Measurements from ENCODE around the gene KNL1.
"Not testable (repeated sequence)": the region's sequence is repeated elsewhere in the genome, so short reads cannot be mapped to it uniquely, and the experiment has no call there.

KNL1 gene

DNA sequence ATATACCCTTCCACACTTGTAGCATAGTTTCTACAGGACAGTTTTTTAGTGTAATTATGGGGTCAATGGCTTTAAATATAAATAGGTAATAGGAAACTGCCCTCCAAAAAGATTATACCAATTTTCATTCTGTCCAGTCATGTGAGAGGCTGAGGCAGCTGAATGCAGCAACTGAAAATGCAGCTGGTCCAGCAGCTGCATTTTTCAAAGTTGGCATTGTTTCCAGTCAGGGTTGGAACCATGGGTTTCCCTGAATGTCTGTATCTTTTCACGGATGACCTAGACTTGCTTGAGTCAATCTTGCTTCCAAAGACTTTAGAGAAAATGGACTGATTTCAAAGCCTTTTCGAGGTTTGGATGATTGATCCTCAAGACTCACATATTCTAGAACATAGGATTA, 9.9 kb upstream of the KNL1 start:
- no peak for DNase-seq (ENCODE audit: low read depth in 2 of 2)

DNA sequence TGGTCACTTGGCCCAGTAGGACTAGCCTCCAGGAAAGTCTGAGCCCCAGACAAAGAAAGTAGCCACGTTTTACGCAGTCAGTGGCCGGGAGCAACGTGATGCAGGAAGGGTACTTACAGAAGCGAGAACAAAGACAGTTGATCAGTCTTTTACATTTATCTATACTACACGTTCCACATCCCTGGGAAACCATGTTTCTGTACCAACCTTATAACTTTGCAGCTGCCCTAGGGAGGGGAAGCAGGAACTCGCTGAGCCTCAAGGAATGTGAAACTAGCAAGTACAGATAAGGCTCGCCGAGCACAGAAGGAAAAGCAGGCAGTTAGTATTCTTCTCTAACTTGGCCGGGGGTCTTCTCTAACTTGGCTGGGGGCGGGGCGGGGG, 3.4 kb upstream of the KNL1 start:
- no peak for DNase-seq (ENCODE audit: low read depth in 2 of 2)

DNA sequence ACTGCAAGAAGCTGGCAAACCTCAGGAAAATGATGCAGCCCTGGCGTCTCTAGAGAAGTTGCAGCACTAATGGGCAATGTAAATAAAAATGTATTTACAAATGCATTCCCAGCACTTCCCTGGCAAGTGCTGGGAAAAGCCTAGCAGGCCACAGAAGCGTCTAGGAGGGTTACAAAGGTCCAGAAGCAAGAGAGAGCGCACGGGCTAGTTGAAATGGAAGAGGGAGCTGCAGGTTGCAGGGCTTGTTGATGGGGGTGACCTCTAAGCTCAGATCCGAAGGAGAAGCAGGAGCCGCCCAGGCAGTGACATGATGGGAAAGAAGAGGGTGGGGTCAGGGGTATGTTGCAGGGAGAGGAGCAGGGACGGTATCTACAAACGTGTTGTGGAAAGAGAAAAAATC, 2.7 kb upstream of the KNL1 start:
- no peak for DNase-seq (ENCODE audit: low read depth in 2 of 2)

DNA sequence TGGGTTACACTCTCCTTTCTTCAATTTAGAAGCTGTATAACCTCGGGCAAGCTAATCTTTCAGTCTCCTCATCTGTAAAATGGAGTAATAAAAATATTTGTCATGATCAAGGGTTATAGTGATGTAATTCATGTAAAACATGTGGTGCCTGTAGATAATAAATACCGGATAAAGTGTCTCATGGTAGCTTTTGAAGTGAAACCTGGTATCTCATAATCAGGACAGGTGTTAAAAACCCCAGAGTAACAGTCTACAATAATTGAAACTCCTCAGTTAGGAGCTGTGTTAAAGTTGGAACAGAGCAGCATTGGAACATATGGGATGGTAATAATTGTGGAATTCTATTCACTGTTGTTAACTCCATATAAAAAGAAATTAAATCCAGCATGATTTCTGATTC, 884 bp upstream of the KNL1 start:
- DNase-seq (ENCODE audit: low read depth in 2 of 2): no peak

DNA sequence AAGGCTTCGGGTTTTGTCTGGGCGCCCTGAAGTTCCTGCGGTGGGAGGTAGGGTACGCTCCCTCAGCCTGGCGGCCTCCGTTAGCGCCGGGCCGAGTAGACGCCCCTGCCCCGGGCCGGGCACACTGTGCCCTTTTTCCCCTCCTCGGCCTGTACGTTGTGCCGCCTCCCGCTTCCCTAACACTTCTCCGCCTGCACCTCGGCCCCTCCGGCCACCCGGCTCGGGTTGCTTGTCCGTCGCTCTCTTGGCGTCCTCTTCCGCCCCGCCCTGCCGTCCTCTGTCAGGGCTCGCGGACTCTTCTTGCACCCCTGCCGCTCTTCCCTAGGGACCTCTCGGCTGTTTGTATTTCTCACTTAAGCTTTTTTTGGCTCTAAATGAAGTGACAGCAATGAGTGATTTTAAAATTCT, 384 bp downstream of the KNL1 start:
- DNase-seq (ENCODE audit: low read depth in 2 of 2): no peak

DNA sequence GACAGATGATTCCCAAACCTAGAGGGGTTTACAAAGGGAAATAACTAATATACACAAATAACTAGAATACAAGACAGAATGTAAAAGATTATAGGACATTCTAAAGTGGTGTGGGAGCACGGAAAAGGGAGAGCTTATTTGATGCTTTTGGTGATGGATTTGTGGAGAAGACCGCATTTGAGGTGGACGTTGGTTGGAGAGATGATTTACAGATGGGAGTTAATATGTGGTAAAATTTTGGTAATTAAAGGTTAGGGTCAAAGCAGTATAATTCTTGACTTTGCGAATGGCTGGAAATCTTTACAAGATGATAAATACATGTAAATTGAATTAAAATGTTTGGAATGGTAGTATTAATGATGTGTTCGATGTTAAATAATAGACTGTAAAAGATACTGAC, 1.2 kb downstream of the KNL1 start:
- no peak for DNase-seq (ENCODE audit: low read depth in 2 of 2)

DNA sequence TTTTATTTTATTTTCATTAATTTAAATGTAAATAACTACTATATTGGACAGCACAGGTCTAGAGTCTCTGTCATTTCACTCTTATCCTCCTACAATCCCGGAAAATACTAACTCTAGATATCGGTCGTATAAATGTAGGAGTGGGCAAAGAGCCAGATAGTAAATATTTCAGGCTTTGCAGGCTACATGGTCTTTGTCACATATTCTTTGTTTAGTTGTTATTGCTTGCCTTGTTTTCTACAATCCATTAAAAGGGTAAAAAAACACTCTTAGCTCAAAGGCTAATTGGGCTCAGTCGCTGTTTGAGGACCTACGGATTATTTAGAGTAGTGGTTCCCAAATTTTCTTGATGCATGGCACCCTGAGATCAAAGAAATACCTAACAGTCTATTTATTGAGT, 1.7 kb downstream of the KNL1 start:
- no peak for DNase-seq (ENCODE audit: low read depth in 2 of 2)

DNA sequence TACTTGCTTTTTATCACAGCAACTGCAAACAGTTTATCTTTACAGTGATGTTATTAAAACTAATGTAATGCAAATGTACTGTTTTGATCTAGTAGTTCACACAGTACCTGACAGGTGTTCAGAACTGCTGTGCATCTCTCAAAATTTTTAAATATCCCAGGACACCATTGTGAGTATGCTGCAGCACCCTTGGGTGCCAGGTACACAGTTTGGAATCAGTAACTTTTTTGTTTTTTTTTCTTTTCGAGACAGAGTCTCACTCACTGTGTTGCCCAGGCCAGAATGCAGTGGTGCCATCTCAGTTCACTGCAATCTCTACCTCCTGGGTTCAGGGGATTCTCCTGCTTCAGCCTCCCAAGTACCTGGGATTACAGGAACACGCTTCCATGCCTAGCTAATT, 3.0 kb downstream of the KNL1 start:
- no peak for DNase-seq (ENCODE audit: low read depth in 2 of 2)

DNA sequence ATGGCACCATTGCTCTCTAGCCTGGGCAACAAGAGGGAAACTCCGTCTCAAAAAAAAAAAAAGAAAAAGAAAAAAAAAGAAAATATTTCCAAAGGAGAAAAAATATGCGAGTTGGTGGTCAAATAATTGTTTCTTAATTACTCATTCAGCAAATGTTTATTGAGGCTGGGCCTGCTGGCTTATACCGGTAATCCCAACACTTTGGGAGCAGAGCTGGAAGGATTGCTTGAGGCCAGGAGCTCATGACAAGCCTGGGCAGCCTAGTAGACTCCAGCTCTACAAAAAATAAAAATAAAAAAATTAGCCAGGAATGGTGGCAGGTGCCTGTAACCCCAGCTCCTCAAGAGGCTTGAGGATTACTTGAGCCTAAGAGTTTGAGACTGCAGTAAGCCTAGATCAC, 4.1 kb downstream of the KNL1 start:
- no peak for DNase-seq (ENCODE audit: low read depth in 2 of 2)

DNA sequence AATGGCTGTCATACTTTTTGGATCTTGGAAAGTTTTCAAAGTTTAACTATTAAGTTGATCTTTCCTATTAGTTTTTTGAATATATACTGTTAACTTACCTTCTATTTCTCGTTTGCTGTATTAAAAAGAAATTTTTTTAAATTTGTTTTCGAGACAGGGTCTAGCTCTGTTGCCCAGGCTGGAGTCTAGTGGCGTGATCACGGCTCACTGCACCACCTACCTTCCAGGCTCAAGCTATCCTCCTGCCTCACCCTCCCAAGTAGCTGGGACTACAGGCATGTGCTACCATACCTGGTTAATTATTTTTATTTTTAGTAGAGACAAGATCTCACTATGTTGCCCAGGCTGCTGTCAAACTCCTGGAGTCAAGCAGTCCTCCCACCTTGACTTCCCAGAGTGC, 4.6 kb downstream of the KNL1 start:
- no peak for DNase-seq (ENCODE audit: low read depth in 2 of 2)

DNA sequence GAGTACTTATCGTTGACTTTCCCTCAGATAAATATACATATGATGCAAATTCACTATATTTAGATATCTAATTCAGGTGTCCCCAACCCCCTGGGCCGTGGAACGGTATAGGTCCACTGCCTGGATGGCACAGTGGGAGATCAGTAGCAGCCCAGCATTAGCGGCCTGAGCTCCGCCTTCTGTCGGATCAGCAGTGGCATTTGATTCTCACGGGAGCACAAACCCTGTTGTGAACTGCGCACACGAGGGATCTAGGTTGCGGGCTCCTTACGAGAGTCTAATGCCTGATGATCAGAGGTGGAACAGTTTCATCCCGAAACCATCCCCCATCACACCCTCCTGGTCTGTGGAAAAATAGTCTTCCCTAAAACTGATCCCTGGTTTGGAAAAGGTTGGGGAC, 6.9 kb downstream of the KNL1 start:
- DNase-seq (ENCODE audit: low read depth in 2 of 2): no peak

DNA sequence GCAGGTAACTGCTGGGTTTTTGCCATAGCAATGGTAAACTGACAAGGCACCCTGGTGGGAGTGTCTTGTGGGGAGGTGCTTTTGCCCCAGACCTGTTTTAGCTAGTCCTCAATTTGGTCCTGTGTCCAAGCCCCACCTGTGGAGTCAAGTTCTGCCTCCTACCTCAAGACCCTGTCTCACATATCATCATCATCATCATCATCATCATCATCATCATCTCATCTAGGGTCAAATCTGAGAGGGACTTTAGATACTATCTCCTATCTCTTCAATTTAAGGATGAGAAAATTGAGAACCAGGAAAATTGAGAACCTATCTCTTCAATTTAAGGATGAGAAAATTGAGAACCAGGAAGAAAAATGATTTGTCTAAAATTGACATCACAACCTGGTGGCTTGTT, 9.9 kb downstream of the KNL1 start:
- no peak for DNase-seq (ENCODE audit: low read depth in 2 of 2)

DNA sequence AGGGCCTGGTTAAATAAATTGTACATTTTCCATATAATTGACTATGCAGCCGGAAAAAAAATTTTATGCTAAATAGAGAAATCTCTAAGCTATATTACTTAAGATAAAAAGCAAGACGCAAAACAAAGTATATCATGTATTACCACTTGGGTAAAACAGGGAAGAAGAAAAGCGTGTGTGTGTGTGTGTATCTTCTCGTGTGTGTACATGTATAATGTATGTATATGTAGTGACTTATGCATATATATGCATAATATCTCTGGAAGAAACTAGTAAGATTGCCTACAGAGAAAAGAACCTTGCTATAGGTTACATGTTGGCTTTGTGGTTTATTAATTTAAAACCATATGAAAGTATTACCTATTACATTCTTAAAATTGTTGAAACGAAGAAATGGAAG, 19.0 kb downstream of the KNL1 start:
- no peak for DNase-seq (ENCODE audit: low read depth in 2 of 2)

DNA sequence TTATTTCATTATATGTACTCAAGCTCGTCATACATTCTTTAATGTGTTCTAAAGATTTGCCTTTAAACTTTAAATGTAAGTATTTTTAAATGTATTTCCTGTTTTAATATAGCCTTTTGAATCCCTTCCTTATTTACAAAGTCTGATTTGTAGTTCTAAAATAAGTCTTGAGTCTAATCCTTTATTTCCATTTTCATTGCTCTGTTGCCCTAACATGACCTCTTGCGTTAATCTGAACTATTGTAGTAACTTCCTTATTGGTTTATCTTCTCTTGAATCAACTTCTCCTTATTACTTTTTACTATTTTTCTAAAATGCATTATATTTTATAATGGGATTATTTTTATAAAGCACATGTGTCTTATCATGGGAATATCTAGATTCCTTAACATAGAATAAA, 24.0 kb downstream of the KNL1 start:
- no peak for DNase-seq (ENCODE audit: low read depth in 2 of 2)

DNA sequence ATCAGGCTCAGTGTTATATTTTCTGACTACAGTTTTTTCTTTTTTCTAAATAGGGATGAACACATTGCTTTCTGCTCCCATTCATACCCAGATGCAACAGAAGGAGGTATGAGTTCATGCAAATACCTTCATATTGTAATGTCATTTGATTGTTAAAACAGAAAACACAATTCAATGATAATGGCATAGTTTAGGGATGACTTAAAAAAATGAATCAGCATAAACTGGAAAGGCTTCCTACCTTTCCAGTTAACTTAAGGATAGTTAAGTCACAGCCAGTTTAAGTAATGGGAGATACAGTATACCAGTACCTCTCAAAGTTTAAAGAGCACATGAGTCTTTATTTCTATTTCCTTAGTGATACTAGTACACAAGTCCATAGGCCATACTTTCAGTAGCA, 24.9 kb downstream of the KNL1 start:
- no peak for DNase-seq (ENCODE audit: low read depth in 2 of 2)

DNA sequence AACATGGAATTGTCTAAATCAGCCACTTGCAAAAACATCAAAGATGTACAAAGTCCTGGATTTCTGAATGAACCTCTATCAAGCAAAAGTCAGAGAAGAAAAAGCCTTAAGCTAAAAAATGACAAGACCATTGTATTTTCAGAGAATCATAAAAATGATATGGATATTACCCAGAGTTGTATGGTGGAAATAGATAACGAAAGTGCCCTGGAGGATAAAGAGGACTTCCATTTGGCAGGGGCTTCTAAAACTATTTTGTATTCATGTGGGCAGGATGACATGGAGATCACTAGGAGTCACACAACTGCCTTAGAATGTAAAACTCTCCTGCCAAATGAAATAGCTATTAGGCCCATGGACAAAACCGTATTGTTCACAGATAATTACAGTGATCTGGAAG, 29.3 kb downstream of the KNL1 start:
- DNase-seq (ENCODE audit: low read depth in 2 of 2): no peak

DNA sequence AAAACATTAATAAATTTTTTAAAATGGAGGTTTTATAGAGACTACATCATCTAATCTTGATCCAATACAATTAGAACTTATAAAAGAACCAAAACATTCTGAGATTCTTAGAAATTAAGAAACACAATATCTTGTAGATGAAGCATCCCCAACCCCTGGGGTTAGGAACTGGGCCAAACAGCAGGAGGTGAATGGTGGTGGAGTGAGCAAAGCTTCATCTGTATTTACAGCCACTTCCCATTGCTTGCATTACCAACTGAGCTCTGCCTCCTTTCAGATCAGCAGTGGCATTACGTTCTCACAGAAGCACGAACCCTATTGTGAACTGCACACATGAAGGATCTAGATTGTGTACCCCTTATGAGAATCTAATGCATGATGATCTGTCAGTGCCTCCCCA, 36.3 kb downstream of the KNL1 start:
- no peak for DNase-seq (ENCODE audit: low read depth in 2 of 2)

DNA sequence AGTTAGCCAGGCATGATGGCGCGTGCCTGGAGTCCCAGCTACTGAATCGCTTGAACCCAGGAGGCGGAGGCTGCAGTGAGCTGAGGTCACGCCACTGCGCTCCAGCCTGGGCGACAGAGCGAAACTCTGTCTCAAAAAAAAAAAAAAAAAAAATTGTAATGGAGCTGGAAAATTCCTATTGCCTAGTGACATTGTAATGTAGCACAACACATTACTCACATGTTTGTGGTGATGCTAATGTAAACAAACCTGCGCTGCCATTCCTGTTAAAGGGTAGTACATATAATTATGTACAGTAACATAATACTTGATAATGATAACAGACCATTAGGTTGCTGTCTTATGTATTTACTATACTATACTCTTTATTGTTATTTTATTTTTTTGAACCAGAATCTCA, 39.1 kb downstream of the KNL1 start:
- DNase-seq (ENCODE audit: low read depth in 2 of 2): no peak

DNA sequence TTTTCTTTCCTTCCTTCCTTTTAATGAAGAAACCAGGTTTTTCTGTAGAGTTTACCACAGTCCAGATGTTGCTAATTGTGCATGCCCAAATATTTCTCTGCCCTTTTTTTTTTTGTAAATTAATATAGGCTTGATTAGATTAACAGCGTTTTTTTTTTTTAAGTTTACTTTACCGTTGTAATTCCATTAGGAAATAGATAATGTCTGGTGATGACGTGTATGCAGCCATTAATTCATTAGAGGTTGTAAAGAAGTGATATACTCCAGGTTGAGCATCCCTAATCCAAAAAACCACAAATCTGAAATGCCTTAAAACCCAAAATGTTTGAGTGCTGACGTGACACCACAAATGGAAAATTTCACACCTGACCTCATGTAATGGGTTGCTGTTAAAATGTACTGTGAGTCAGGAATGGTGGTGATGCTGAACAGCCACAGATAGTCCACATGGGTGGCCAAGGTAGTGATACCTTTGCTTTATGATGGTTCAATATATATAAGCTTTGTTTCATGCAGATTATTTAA, 43.2 kb downstream of the KNL1 start:
- no peak for DNase-seq (ENCODE audit: low read depth in 2 of 2)

DNA sequence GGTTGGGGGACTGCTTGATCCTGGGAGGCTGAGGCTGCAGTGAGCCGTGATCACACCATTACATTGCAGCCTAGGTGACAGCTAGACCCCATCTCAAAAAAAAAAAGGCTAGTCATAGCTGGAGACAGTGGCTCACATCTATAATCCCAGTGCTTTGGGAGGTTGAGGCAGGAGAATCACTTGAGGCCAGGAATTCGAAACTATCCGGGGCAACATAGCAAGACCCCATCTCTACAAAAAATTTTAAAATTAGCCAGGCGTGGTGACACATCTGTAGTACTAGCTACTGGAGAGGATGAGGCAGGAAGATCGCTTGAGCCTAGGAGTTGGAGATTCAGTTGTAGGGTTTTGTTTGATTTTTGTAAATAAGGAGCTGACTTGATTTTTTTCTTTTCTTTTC, 45.6 kb downstream of the KNL1 start:
- DNase-seq (ENCODE audit: low read depth in 2 of 2): no peak

DNA sequence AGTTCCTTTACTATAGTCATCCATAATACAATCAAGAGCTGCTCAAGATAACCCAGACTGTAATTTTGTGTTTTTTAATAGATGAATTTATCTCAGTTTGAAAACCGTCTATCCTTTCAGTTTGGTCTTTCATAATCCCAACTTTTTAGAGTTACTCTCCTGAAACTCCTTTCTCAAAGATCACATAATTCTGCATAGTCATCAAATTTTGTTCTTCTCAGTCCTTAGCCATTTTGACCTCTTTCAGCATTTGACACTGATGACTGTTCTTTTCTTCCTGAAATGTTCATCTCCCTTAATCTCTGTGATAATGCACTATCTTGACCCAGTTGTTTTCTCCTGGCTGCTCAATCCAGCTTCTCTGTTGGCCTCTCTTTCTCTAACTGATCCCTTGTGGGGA, 53.5 kb downstream of the KNL1 start:
- no peak for DNase-seq (ENCODE audit: low read depth in 2 of 2)

DNA sequence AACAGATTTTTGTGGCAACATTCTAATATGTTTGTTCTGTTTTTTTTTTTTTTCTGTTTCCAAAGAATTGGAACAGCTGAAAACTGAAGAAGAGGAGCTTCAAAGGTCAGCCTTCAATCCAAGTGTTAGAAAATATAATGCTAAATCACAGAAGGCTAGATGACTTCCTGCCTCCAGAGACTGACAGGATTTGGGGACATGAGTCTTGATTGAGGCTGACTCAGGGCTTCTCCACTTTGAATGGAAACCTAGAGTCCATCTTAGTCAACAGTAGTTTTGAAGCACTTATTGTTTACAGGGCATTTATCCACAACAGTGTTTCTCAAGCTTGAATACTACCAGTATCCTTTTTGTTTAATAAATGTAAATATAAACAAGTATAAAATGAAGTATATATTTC, 56.4 kb downstream of the KNL1 start:
- DNase-seq (ENCODE audit: low read depth in 2 of 2): no peak

DNA sequence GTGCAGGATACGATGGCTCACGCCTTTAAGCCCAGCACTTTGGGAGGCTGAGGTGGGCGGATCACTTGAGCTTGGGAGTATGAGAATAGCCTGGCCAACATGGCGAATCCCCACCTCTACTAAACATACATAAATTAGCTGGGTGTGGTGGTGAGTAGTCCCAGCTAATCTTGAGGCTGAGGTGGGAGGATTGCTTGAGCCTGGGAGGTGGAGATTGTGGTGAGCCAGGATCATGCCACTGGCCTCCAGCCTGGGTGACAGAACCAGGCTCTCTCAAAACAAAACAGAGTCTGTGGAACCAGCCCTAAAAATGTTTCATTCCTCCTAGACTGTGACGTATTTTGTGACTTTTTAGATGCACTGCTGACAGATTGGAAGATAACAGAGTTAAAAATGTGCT, 66.6 kb downstream of the KNL1 start:
- no peak for DNase-seq (ENCODE audit: low read depth in 2 of 2)

DNA sequence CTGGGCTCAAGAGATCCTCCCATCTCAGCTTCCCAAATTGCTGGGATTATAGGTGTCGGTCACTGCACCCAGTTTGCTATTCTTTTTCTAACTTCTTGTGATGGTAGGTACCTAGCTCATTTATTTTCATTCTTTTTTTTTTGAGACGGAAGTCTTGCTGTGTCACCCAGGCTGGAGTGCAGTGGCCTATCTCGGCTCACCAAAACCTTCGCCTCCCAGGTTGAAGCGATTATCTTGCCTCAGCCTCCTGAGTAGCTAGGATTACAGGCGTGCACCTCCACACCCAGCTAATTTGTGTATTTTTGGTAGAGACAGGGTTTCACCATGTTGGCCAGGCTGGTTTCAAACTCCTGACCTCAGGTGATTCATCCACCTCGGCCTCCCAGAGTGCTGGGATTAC, 70.9 kb downstream of the KNL1 start:
- no peak for DNase-seq (ENCODE audit: low read depth in 2 of 2)

DNA sequence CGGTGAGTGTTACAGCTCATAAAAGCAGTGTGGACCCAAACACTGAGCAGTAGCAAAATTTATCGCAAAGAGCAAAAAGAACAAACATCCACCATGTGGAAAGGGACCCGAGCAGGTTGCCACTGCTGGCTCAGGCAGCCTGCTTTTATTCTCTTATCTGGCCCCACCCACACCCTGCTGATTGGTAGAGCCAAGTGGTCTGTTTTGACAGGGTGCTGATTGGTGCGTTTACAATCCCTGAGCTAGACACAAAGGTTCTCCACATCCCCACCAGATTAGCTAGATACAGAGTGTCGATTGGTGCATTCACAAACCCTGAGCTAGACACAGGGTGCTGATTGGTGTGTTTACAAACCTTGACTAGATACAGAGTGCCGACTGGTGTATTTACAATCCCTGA, 82.2 kb downstream of the KNL1 start:
- DNase-seq (ENCODE audit: low read depth in 2 of 2): not testable (repeated sequence)
